Measurements from ENCODE around the gene COPB2.
"Not testable (repeated sequence)": the region's sequence is repeated elsewhere in the genome, so short reads cannot be mapped to it uniquely, and the experiment has no call there.

Gene COPB2

GRCh38 chr3:139380575-139380974 is 8.9 kb downstream of the COPB2 start:
- in situ Hi-C loops (cut with MboI; ENCODE audit: low sequenced_read_pairs) = no loop called here

GRCh38 chr3:139378587-139379241 is 10.7 kb downstream of the COPB2 start:
- in situ Hi-C loops (cut with MboI; ENCODE audit: low sequenced_read_pairs) = no loop called here

GRCh38 chr3:139377378-139377777 is 12.1 kb downstream of the COPB2 start:
- in situ Hi-C loops (cut with MboI; ENCODE audit: low sequenced_read_pairs) = no loop called here

GRCh38 chr3:139374099-139374498 is 15.3 kb downstream of the COPB2 start:
- in situ Hi-C loops (cut with MboI; ENCODE audit: low sequenced_read_pairs) = no loop called here

- in situ Hi-C loops (cut with MboI; ENCODE audit: low sequenced_read_pairs) = no loop called here
These were observed 24.9 kb downstream of the COPB2 start for GRCh38 chr3:139364549-139364948.

- in situ Hi-C loops (cut with MboI; ENCODE audit: low sequenced_read_pairs) = no loop called here
These were observed 28.2 kb downstream of the COPB2 start for GRCh38 chr3:139361276-139361675.

GRCh38 chr3:139358841-139359562 is 30.4 kb downstream of the COPB2 start:
- in situ Hi-C loops (cut with MboI; ENCODE audit: low sequenced_read_pairs) = no loop called here

- in situ Hi-C loops (cut with MboI; ENCODE audit: low sequenced_read_pairs) = no loop called here
These were observed 31.5 kb downstream of the COPB2 start for GRCh38 chr3:139357899-139358298.

GRCh38 chr3:139355891-139356290 is 33.6 kb downstream of the COPB2 start:
- in situ Hi-C loops (cut with MboI; ENCODE audit: low sequenced_read_pairs) = no loop called here

- in situ Hi-C loops (cut with MboI; ENCODE audit: low sequenced_read_pairs) = no loop called here
These were observed 34.0 kb downstream of the COPB2 start for GRCh38 chr3:139355476-139355875.

- in situ Hi-C loops (cut with MboI; ENCODE audit: low sequenced_read_pairs) = no loop called here
These were observed 34.8 kb downstream of the COPB2 start for GRCh38 chr3:139354661-139355060.

GRCh38 chr3:139353920-139354556 is 35.4 kb downstream of the COPB2 start:
- in situ Hi-C loops (cut with MboI; ENCODE audit: low sequenced_read_pairs) = no loop called here

- in situ Hi-C loops (cut with MboI; ENCODE audit: low sequenced_read_pairs) = no loop called here
These were observed 42.7 kb downstream of the COPB2 start for GRCh38 chr3:139346771-139347170.

- in situ Hi-C loops (cut with MboI; ENCODE audit: low sequenced_read_pairs) = no loop called here
These were observed 45.3 kb downstream of the COPB2 start, which contains the start of gene MRPS22 for GRCh38 chr3:139343895-139344856. MRPS22 (plus strand) TSS chr3:139344020; CDS start chr3:139344027, 7 bp downstream.

GRCh38 chr3:139342054-139342453 is 47.4 kb downstream of the COPB2 start:
- in situ Hi-C loops (cut with MboI; ENCODE audit: low sequenced_read_pairs) = no loop called here

GRCh38 chr3:139340784-139341183 is 48.7 kb downstream of the COPB2 start:
- in situ Hi-C loops (cut with MboI; ENCODE audit: low sequenced_read_pairs) = no loop called here

GRCh38 chr3:139339219-139339906 is 50.1 kb downstream of the COPB2 start:
- in situ Hi-C loops (cut with MboI; ENCODE audit: low sequenced_read_pairs) = no loop called here

- in situ Hi-C loops (cut with MboI; ENCODE audit: low sequenced_read_pairs) = no loop called here
These were observed 51.0 kb downstream of the COPB2 start for GRCh38 chr3:139338405-139338804.

GRCh38 chr3:139334675-139335074 is 54.8 kb downstream of the COPB2 start:
- in situ Hi-C loops (cut with MboI; ENCODE audit: low sequenced_read_pairs) = not testable (repeated sequence)

GRCh38 chr3:139332092-139332491 is 57.4 kb downstream of the COPB2 start:
- in situ Hi-C loops (cut with MboI; ENCODE audit: low sequenced_read_pairs) = no loop called here

Measured in HL-60/S4 treated with retinoic acid at 250 ng/mL for 4 days and 3 days (cell line).